HepG2 (cell line): ENCODE data around the gene GFAP. TPM values are rescaled to one million over a fixed set of nuclear protein-coding genes. Genes with fewer than 3 reads are reported as not detected.

Source experiments
- ATAC-seq: fragments of 200-7000 bp; cut with Tn5 transposase; 3 replicates; pipeline ENCODE4 v1.9.1; 2020; ENCODE audit warnings: mild to moderate bottlenecking, moderate library complexity
- BruUV-seq: library from RNA; stranded (reverse); fragments of 400-500 nt; replicated peaks from 2 replicates; lab custom pipeline; 2021; lab: Mats Ljungman, UMichigan
- CTCF ChIA-PET: fragments of 300-600 bp; formaldehyde crosslinking; extraction: SDS; loops from one replicate; lab custom pipeline; 2021; ENCODE audit warnings: low total read pairs, inconsistent platforms, low intra/inter-chr PET ratio; lab: Yijun Ruan, JAX
- POLR2A ChIA-PET: fragments of 350-600 bp; sonication (Branson Sonifier 250); formaldehyde crosslinking; loops from one replicate; lab custom pipeline; 2020; ENCODE audit warnings: antibody characterized with exemption, inconsistent platforms; lab: Yijun Ruan, JAX
- DNase-seq: peaks from one replicate; pipeline ENCODE4 v3.0.0-alpha.2; 2015; ENCODE audit warnings: low spot score
- FAIRE-seq: peaks from 3 replicates; lab custom pipeline; 2011; peaks lifted over from hg19 to GRCh38; lab: Jason Lieb, UNC
- H2AFZ ChIP-seq: one replicate; pipeline ENCODE4 v1.6.1; 2011; ENCODE audit warnings: low read length, inconsistent platforms
- H3K27ac ChIP-seq: fragments of 300-600 bp; 3 replicates; pipeline ENCODE4 v1.8.0; 2011; ENCODE audit warnings: mixed run types, mild to moderate bottlenecking, mixed read lengths, low read length, inconsistent platforms; ENCODE audit not compliant: insufficient read depth; ENCODE audit errors: extremely low read length
- H3K27me3 ChIP-seq, 2 experiments: fragments of 200-600 bp in 1 of 2; 2 replicates in 1 of 2; 3 replicates in 1 of 2; pipeline versions ENCODE4 v1.6.0 to v1.8.0; 2011; ENCODE audit warnings: low read length in 2 of 2, mild to moderate bottlenecking in 2 of 2, moderate library complexity in 2 of 2, inconsistent platforms in 1 of 2; ENCODE audit not compliant: insufficient read depth in 2 of 2, control insufficient read depth in 1 of 2
- H3K36me3 ChIP-seq, 2 experiments: fragments of 200-600 bp in 1 of 2; replicated peaks in 1 of 2; 2 replicates in 1 of 2; 3 replicates in 1 of 2; pipeline versions ENCODE4 v1.5.1 to v1.8.0; 2011; ENCODE audit warnings: low read length in 2 of 2, inconsistent platforms in 1 of 2; ENCODE audit not compliant: insufficient read depth in 2 of 2, control insufficient read depth in 1 of 2
- H3K4me1 ChIP-seq: 2 replicates; pipeline ENCODE4 v1.5.1; 2012; ENCODE audit warnings: low read length, inconsistent platforms; ENCODE audit not compliant: insufficient read depth
- H3K4me2 ChIP-seq: 2 replicates; pipeline ENCODE4 v1.6.0; 2011; ENCODE audit warnings: low read depth, low read length, inconsistent platforms
- H3K4me3 ChIP-seq, 3 experiments: fragments of 200-600 bp in 1 of 3; sonication (generic), shearing (Covaris generic) in 1 of 3; replicated peaks in 1 of 3; 2 replicates each; pipeline ENCODE4 v1.5.1; 2011 to 2016; ENCODE audit warnings: low read length in 3 of 3, inconsistent platforms in 2 of 3, low read depth in 2 of 3, mild to moderate bottlenecking in 2 of 3, control low read depth in 1 of 3, mixed read lengths in 1 of 3; ENCODE audit not compliant: insufficient read depth in 1 of 3
- H3K79me2 ChIP-seq: one replicate; pipeline ENCODE4 v1.6.1; 2011; ENCODE audit warnings: low read length, inconsistent platforms; ENCODE audit not compliant: insufficient read depth
- H3K9ac ChIP-seq: 2 replicates; pipeline ENCODE4 v1.6.0; 2011; ENCODE audit warnings: mild to moderate bottlenecking, low read depth, low read length, inconsistent platforms; ENCODE audit not compliant: insufficient read depth
- H3K9me3 ChIP-seq: 2 replicates; pipeline ENCODE4 v1.5.1; 2012; ENCODE audit warnings: mild to moderate bottlenecking, low read length
- H4K20me1 ChIP-seq: 2 replicates; pipeline ENCODE4 v1.6.0; 2011; ENCODE audit warnings: inconsistent platforms, mild to moderate bottlenecking, low read length, moderate library complexity; ENCODE audit not compliant: insufficient read depth
- MAX ChIP-seq: IDR thresholded peaks from 2 replicates; pipeline ENCODE4 v1.6.1; 2012; ENCODE audit warnings: inconsistent platforms
- ZNF605 ChIP-seq: sonication (generic); formaldehyde crosslinking; IDR thresholded peaks from 2 replicates; pipeline ENCODE4 v1.8.0; 2022; ENCODE audit warnings: mild to moderate bottlenecking, missing genetic modification reagents
- WGBS: methylation state at CpG from one replicate; pipeline ENCODE4 v1.1.6; 2017; ENCODE audit warnings: low lambda C conversion rate; 5-methylcytosine and 5-hydroxymethylcytosine counted together
- in situ Hi-C: cut with HindIII; loops from 2 replicates; pipeline ENCODE4 v1.10.0; 2017; ENCODE audit warnings: low pct_unique_long_range_greater_than_20kb; ENCODE audit not compliant: extremely low pct_ligation_motif_present
- intact Hi-C: fragments of 100-400 bp; cut with micrococcal nuclease; formaldehyde crosslinking; loops from one replicate; pipeline ENCODE4 v1.10.0; 2022; ENCODE audit not compliant: unreplicated experiment
- polyA plus RNA-seq, 8 experiments: library from polyadenylated mRNA; depleted of rRNA in 3 of 8; stranded (reverse) in 7 of 8; unstranded in 1 of 8; fragments of >200 nt; fragmentation: Illumina TruSeq in 4 of 8; extraction: Trizol in 4 of 8; gene quantifications; 2 replicates each; pipeline versions ENCODE4 v1.2.1 to v1.2.3, GENCODE V29; 2011 to 2016; ENCODE audit warnings: low read depth in 4 of 8, missing spikeins in 1 of 8, mixed read lengths in 1 of 8; ENCODE audit not compliant: insufficient read depth in 1 of 8
- total RNA-seq, 5 experiments: library from RNA; depleted of rRNA; stranded (reverse); fragments of >200 nt; fragmentation: Illumina TruSeq; extraction: Trizol; gene quantifications; 2 replicates each; pipeline ENCODE4 v1.2.3, GENCODE V29; 2016; ENCODE audit warnings: low read depth in 1 of 5

Gene GFAP
- total and polyA plus RNA-seq, 2 of the 13 experiments (the other 11 are each of a cell fraction or from before 2014, with no cell fraction given): 0.11 to 0.29 TPM

GRCh38 chr17:44905006-44906000 is 10.0 kb downstream of the GFAP start:
- no peaks in the 10 kb centered on the region for H3K9me3 ChIP-seq
- no peak for FAIRE-seq
- H3K27ac ChIP-seq: no peak overlapping the region
- no peaks in the 10 kb centered on the region for H3K36me3 ChIP-seq
- peak overlapping the region; percentile 15 for H2AFZ ChIP-seq
- POLR2A ChIA-PET: interaction anchor here (0.7 to 1.2 kb wide), 2 partner anchors 116 to 427 kb away, joined by 3 read pairs; no protein-coding TSS in a partner anchor
- WGBS: 6% methylated on average over 9 of the region's 9 CpGs
- peaks cover 45% of the 10 kb centered on the region for H3K4me1 ChIP-seq
- TF ChIP-seq ZNF605 (CRISPR knock-in tag) (0 out of 2 replicates have a peak, but pooled peaks have one; percentile 34), MAX (no peak)
- TF ChIP-seq, all 625 proteins: peak for 1
- Histone ChIP-seq H3K79me2 (no peaks in the 10 kb centered on the region), H4K20me1 (no peaks in the 10 kb centered on the region; the same call in 1 of the 2 replicates), H3K9ac (peak overlapping the region; percentile 9; the same call in 1 of the 2 replicates), H3K4me2 (peak overlapping the region; percentile 70), H3K27me3 (peaks cover 5 to 24% of the 10 kb centered on the region in 2 experiments; a peak in 2 of 5 replicates), H3K4me3 (peak overlapping the region in 2 of 3 experiments; percentile 24 to 28; a peak in 1 of 6 replicates)
- intact Hi-C loops: loop anchor here (10.0 kb wide), 1 partner anchor 189 kb away; no protein-coding TSS in a partner anchor
- in situ Hi-C loops: no loop called here
- BruUV-seq: no TSS peak
- ATAC-seq (peak; percentile 17; the same call in 2 of the 3 replicates), DNase-seq (no peak)
- CTCF ChIA-PET: no interaction called here
